ENCODE results near the gene MOB3A.
A peak's percentile ranks its signal among the peaks of the same experiment; 100 is the strongest.

MOB3A gene

DNA sequence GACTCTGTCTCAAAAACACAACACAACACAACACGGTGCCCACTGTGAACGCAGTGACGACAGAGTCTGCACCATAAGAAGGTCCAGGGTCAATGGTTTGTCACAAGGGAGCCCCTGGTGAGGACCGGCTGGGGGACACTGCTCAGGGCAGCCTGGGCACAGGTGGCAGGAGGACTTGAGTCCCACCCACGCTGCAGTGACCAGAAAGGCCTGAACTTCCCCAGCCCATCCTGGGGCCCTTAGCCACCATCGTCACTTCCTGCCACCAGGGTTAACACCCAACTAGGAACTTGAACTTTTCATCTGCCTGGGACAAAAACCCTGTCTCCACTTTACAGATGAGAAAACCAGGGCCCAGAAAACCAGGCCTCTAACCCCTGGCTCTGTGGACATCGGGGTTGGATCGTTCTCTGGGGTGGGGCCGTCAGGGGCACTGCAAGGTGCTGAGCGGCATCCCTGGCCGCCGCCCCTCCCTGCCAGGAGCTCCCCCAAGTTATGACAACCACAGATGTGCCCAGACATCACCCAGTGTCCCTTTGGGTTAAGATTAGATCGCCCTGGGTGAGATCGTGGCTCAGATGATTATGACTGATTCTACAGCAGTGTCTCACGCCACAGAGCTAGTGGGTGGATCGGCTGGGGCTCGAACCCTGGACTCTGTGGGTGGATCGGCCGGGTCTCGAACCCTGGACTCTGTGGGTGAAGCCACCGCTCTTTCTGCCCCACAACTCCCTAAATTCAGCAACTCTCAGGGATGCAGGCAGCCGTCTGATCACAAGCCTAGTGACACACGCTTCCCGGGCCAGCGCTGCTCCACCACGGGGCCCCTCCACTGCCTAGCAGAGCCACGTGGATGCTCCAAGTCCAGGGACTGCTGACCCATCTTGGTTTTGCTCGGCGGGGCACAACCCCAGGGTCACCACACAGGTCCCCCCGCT is 14.0 kb downstream of the MOB3A start:
- no peak for DNase-seq (ENCODE audit: low spot score)

DNA sequence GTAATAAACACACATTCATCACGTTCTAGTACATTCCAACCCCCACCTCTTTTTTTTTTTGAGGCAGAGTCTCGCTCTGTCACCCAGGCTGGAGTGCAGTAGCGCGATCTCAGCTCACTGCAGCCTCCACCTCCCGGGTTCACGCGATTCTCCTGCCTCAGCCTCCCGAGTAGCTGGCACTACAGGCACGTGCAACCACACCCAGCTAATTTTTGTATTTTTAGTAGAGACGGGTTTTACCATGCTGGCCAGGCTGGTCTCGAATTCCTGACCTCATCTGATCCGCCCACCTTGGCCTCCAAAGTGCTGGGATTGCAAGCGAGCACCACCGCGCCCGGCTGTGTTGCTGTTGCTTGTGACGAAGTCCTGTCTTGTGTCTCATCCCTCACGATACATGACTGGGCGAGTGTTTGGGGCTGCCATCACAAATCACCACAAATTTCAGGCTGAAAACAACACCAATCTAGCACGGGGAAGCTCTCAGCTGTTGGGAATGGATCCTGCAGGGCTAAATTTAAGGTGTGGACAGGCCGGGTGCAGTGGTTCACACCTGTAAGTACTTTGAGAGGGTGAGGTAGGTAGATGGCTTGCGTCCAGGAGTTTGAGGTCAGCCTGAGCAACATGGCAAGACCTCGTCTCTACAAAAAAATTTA is 15.7 kb downstream of the MOB3A start:
- DNase-seq (ENCODE audit: low spot score) = no peak

DNA sequence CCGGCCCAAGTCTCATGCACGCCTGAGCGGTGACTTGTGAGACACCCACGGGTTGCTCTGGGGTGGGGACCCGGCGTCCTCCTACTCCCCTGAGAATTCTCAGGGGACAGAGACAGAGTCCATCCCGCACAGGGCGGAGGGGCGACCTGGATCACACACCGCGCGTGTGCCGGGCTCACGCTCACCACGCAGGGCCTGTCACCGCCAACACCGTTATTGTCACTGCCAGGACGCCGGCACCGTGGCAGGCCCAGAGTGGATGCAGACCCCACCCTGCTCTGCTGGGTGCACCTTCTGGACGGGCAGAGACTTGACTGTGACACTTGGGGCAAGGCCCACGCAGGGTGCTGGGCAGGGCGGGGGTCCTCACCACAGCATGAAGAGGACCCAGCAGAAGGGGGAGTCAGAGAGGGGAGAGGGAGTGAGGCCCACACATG is 16.2 kb downstream of the MOB3A start:
- DNase-seq (ENCODE audit: low spot score) = no peak

DNA sequence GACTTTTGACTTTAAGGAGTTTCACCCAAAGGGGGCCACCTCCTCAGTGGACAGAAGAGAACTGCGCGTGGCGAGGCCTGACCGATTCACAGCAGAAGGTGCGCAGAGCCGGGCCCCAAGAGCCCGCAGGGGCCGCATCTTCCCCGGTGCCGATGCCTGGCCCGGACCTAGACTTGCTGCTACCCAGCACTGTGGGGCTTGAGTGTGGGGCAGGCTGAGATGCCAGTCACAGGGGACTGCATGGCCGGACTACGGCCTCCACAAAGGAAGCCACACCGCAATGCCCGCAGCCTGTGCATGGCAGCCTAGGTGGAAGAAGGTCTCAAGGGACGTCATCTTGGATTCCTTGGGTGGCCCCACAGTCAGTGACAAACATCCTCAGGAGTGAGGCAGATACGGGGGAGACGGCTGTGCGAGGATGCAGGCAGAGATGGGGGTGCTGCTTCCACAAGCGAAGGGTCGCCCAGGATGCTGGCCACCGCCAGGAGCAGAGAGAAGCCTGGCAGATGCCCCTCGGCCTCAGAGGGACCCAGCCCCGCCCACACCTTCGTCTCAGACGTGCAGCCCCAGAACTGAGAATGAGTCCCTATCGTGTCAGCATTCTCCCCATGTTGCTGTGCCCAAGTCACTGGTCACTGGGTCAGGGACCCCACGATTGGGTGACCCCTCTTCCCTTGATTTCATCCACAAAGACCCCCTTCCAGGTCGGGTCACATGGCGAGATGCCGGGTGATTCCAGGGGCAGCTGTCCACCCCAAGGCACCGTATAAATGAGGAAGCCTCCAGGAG is 16.9 kb downstream of the MOB3A start:
- no peak for DNase-seq (ENCODE audit: low spot score)

DNA sequence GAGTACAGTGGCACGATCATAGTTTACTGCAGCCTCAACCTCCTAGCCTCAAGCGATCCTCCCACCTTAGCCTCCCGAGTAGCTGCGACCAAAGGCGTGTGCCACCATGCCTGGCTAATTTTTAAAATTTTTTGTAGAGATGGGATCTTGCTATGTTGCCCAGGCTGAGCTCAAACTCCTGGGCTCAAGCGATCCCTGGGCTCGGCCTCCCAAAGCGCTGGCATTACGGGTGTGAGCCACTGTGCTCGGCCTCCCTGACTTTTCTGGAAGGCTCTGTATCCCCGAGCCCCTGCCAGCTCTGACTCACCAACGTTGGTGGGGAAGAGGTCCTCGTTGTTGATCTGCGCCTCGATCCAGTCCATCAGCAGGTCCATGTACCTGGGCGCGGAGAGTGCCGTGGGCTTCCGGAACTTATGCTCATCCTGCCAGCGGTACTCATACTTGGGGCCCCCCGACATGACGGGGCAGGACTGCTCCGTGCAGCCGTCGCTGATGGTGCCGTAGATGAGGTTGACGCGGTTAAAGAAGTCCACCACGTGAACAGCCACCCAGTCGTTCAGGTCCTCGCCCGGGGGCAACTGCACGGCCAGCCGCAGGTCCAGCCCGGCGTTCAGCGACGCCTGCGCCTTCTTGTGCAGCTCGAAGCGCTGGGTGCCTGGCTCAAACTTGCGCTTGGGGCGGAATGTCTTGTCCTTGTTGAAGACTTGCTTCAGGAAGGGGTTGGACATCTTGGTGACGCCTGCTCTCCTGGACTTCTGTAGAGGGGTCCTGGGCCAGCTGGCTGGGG is 18.1 kb downstream of the MOB3A start:
- no peak for DNase-seq (ENCODE audit: low spot score)

DNA sequence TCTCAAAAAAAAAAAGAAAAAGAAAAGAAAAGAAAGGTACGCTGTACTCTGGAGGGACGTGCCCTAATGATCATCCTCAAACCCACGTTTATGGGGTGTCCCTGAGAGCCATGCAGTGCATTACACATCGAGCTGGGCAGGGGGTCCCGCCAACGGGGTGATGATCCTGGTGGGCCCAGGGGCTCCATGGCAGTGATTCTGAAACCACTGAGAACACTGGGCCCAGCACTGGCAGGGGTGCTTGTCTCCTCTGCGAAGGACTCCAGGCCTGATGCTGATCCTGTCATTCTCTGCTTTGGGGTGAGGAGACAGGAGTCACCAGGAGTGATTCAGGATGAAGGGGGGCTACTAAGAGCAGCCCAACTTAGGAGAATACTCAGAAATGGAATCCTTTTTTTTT is 18.7 kb downstream of the MOB3A start:
- no peak for DNase-seq (ENCODE audit: low spot score)

DNA sequence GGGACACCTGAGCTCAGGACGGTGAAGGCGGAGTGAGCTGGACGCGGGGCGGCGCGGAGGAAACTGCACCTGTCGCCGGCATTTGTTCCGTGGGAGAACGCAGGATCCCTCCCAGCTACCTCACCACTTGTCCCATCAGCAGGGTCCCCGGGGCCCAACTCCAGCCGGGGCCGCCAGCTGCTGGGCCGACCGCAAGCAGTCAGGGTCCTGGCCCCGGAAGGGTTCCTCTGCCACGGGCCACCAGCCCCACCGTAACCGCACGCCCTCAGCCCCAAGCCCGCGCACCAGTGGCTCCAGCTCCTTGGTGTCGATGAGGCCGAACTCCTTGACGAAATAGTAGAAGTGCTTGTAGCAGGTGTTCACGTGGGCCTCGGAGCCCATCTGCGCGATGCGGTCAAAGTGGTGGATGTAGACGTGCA is 19.6 kb downstream of the MOB3A start:
- DNase-seq (ENCODE audit: low spot score) = no peak

DNA sequence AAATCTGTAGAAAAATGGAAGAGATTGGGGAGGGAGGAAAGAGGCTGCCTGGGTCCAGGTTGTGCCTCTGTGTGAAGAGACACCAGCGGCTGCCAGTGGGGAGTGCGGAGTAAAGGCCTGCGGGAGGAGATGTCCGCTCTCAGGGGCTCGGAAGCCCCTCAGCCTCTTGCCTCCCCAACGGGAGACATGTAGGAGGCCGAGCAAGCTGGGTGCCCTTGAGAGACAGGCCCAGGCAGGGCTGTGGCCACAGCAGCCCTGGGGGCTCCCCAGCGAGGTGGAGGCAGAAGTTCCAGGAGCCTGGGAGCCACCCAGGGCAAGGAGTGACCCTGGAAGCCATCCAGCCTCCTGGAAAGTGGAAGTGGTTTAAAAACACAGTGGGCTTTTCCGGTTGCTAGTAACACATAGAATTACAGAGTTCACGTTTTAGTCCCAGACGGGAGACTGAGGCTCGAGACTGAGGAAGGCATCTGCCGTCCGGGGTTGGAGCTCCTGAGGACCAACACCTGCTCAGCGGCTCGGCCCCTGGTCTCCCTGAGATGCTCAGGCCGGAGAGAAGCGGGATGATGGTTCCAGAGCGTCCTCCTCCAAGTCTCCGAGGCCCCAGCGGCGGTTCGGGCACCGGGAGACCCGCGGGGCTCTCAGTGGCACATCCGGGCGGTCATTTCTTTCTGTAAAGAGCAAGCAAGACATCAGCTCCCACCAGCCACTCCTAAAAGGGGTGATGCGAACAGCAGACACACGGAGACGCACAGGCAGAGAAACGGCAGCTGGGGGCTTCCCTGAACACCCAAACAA is 23.2 kb downstream of the MOB3A start:
- DNase-seq (ENCODE audit: low spot score) = no peak

DNA sequence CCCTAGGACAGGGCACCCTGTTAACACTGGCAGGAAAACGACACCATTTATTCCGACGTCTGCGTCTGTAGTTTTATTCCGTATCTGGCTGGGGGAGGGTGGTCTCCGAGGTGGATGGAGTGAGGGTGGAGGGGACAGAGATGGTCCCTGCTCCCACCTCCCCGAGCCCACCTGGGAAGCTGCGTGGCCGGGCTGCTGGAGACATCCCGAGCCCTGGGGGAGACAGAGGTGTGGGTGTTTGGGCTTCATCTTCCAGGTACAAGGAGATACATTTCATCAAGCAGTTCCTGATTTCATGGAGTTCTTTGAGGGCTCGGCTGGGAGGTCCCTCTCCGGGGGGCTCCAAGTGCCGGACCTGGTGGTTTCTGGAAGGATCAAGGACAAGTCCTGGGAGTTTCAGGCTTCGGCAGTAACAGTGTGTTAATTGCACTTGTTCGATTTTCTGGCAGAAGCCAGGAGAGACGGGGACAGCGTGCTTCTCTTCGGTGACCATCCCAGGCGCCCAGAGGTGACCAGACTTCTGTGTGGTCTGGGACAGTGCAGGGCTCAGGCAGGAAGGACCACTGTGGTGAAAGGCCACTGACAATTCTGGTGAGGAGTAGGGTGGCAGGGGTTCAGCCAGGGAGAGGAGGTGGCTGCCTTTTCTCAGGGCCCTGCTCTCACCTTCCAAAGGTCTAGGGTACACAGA is 25.0 kb downstream of the MOB3A start:
- DNase-seq (ENCODE audit: low spot score) = no peak

DNA sequence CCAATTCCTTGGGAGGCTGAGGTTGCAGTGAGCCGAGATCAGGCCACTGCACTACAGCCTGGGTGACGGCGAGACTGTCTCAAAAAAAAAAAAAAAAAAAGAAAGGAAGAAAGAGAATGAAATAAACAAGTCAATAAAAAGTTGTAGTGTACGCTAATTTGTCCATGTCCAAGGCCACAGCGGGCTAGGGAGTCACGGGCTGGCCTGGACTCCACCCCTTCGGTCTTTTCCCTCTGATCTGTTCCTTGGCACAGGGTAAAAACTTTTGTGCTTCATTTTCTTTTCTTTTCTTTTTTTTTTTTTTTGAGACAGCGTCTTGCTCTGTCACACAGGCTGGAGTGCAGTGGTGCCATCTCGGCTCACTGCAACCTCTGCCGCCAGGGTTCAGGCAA is 25.7 kb downstream of the MOB3A start:
- DNase-seq (ENCODE audit: low spot score) = no peak

DNA sequence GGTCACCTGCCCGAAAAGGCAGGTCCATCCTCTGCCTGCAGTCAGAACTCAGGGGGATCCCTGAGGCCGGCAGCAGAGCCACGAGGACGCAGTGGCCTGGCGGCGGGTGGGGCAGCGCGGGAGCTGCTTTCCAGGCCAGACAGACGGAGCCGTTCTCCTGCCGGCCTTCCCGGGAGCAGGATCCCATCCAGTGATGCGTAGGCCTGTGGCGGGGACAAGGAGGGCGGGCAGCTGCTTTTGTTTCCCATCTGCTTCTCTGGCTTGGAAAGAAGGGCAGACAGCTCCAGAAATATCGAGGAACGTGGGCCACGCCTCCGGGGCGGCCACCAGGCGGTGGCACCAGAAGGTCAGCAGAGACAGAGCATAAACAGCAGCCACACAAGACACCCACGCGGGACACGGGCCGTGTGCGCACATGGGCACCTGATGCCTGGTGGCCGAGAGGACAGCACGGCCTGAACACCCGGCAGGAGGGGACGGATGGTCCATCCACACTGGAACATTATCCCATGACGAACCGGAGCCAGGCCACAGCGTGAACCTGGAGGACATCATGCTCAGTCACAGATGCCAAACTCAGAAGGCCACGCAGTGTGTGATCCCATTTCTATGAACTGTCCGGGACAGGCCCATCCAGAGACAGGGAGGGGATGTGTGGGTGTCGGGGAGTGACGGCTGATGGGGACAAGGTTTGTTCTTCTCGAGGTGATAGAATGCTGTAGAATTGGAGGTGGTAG is 31.2 kb downstream of the MOB3A start:
- peak; percentile 58 for DNase-seq (ENCODE audit: low spot score)

DNA sequence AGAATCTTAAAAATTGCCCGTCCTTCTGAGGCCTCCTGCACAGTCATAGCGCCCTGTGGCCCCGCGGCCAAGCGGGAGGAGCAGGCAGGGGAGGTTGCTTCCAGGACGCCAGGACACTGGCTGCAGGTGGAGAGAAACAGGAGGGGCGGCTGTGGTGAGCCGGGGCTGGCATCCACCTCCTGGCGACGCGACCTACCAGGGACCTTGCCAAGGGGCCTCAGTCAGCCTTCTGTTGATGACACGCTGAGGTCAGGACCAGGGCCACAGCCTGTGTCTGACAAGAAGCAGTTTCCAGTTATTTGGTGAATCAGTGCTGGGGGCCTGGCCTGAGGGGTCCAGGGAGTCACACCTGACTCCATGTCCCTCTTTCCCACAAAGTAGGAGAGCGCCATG is 31.7 kb downstream of the MOB3A start:
- DNase-seq (ENCODE audit: low spot score) = no peak

DNA sequence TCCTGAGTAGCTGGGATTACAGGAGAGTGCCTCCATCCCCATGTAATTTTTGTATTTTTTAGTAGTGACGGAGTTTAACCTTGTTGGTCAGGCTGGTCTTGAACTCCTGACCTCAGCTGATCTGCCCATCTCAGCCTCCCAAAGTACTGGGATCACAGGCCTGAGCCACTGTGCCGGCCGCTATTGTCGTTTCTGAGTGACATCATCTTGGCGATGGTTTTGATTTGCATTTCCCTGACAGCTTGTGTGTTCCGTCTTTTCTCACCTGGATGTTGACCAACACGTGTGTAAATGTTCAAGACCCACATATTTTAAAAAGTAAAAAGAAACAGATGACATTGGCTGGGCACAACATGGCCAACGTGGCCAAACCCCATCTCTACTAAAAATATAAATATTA is 32.3 kb downstream of the MOB3A start:
- no peak for DNase-seq (ENCODE audit: low spot score)

DNA sequence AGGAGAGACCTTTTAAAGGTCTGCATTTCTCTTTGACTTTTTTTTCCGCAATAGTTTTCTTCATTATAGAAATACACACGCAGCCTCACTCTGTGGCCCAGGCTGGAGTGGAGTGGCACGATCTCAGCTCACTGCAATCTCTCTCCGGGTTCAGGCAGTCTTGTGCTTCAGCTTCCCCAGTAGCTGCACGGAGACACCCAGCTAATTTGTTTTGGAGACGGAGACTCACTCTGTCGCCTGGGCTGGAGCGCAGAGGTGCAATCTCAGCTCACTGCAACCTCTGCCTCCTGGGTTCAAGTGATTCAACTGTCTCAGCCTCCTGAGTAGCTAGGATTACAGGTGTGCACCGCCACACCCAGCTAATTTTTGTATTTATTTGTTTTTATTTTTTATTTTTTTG is 33.4 kb downstream of the MOB3A start:
- DNase-seq (ENCODE audit: low spot score) = no peak

DNA sequence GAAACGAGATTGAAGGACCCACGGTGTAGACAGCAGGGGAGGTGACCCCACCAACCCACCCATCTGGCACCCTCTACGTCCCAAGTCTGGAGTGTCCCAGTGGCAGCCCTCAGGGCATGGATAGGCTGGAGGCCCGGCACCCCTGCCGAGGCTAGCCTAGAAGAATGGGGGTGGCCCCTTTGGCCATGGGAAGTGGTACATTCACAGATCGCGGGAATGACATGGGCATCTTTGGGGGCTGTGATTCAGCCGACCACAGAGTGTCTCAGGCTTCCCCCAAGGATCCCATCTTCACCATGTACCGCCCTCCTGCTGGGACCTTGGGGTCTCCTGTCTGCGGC is 33.8 kb downstream of the MOB3A start:
- DNase-seq (ENCODE audit: low spot score) = no peak

DNA sequence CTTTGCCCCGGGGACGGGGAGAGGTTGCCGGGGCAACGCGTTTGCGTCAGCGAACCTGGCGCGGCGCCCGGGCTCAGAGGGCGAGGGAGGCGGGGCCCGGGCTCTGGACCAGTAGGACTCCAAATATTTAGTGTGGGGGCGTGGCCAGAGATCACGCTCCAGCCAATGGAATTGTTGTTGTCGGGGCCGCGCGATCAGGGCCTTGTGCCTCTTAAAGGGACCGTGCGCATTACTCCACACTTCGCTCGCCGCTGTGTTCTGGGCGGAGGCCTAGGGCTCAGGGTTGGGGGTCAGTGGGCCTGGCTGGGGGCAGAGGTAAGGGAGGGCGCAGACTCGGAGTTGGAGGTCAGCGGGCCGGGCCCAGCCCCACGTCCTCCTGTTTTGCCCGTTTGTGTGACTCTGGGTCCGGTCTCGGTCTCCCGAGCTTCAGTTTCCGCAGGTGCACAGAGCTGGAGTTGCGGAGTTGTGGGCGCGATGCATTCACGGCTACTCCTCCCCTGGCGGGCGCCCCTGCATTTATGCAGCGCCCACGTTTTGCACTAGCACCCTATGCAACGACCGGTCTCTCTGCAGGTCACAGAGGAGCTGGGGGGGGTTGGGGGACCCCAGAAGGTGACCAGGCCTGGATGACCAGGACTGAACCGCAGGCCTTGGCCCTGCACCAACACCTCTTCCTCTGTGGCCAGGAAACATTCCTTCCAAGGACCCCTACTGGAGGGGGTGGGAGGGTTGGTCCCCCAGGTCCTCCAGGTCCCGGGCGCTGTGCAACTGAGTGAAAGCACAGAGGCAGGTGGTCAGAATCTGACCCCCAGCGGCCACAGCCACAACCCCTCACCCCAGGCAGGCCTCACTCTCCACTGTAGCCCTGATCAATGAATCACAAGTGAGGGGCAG is 34.4 kb downstream of the MOB3A start:
- peak; percentile 98 for DNase-seq (ENCODE audit: low spot score)

DNA sequence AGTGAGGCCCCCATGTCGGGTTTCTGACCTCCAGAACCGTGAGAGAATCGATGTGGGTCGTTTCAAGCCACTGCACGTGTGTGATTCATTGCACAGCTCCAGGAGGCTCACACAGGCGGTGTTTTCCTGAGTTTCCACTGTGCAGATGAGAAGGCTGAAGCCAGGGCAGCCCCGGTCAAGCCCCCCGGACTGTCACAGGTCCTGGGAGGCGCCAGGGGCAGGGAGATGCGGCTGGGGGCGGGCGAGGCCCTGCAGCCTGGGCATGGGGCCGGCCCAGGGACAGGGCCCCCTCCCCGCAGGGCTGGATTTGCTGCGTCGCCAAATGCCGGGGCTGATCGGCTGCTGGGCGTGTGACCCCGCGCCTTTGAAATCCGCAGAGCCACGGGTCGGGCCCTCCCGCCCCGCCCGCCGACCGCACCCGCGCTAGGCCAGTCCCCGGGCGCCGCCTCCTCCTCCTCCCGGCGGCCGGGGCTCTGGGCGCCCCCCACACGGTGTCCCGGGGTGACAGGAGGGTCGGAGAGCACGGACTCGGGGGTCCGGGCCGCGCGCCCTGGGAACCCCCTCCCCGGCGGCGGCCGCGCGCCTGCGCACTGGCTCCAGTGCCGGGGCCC is 35.1 kb downstream of the MOB3A start:
- no peak for DNase-seq (ENCODE audit: low spot score)
